Measurements from ENCODE around the gene NUP210. TPM values are rescaled to one million over a fixed set of nuclear protein-coding genes. Genes with fewer than 3 reads are reported as not detected.

Gene NUP210
- total and polyA plus RNA-seq, 2 donors (not counting 3 experiments of a cell fraction or from before 2014, with no cell fraction given) = 0.14 to 0.84 TPM

- no peak overlapping the region for H3K27ac ChIP-seq (ENCODE audit: insufficient read depth, low read depth, low read length)
- H3K4me1 ChIP-seq (ENCODE audit: control insufficient read depth, extremely low read depth, insufficient read depth, low read length) = no peaks in the 10 kb centered on the region
- no peaks in the 10 kb centered on the region for H3K36me3 ChIP-seq (ENCODE audit: control insufficient read depth in 2 of 2, extremely low read depth in 1 of 2, insufficient read depth in 2 of 2, low read length in 2 of 2)
- intact Hi-C loops (cut with micrococcal nuclease) = no loop called here
- no peak for TF ChIP-seq GATA2 (IDR thresholded peaks at IDR 0.05; ENCODE audit: insufficient read depth, insufficient read length, low read depth, low read length)
- no peak for TF ChIP-seq MAX (IDR thresholded peaks at IDR 0.05; ENCODE audit: insufficient read depth, insufficient read length)
- no peak for TF ChIP-seq EZH2 (IDR thresholded peaks at IDR 0.05; ENCODE audit: borderline replicate concordance, low read depth, low read length, severe bottlenecking)
- no peak for TF ChIP-seq FOS (IDR thresholded peaks at IDR 0.05; ENCODE audit: borderline replicate concordance, insufficient read depth, low read length)
- no peak for TF ChIP-seq MYC (IDR thresholded peaks at IDR 0.05; ENCODE audit: low read depth, low read length)
- TF ChIP-seq JUN (IDR thresholded peaks at IDR 0.05; ENCODE audit: borderline replicate concordance, insufficient read depth, insufficient read length, low read depth) = no peak
- no peak for TF ChIP-seq CTCF (IDR thresholded peaks at IDR 0.05; ENCODE audit: extremely low read depth in 1 of 2, insufficient read depth in 1 of 2, low read depth in 1 of 2, low read length in 2 of 2)
- no peaks in the 10 kb centered on the region for H4K20me1 ChIP-seq (replicated peaks; ENCODE audit: control insufficient read depth, extremely low read depth, insufficient read depth, low read length)
- POLR2A ChIA-PET = no interaction called here
- peaks cover 19 to 25% of the 10 kb centered on the region in 2 experiments for H3K27me3 ChIP-seq (ENCODE audit: control insufficient read depth in 2 of 2, insufficient read depth in 2 of 2, low read length in 2 of 2)
- no peak for FAIRE-seq
- dilution Hi-C loops (cut with MboI; ENCODE audit: extremely low pct_ligation_motif_present, low sequenced_read_pairs) = no loop called here
- no peak overlapping the region for H3K9ac ChIP-seq (replicated peaks; ENCODE audit: extremely low read depth, insufficient read depth, low read length)
- peaks cover 2% of the 10 kb centered on the region for H3K9me3 ChIP-seq (replicated peaks; ENCODE audit: control insufficient read depth, insufficient read depth, low read length)
- CTCF ChIA-PET = no interaction called here
- H3K4me2 ChIP-seq (ENCODE audit: insufficient read depth, low read length) = no peak overlapping the region
- H3K4me3 ChIP-seq (replicated peaks in 1 of 3; ENCODE audit: insufficient read depth in 1 of 3, low read depth in 1 of 3, low read length in 3 of 3) = no peak overlapping the region
- DNase-seq (ENCODE audit: low read depth, low spot score) = no peak
- H3K79me2 ChIP-seq (ENCODE audit: control insufficient read depth, insufficient read depth, low read length) = no peaks in the 10 kb centered on the region
- BruUV-seq (replicated peaks) = no TSS peak
- no peaks in the 10 kb centered on the region for H3K9me1 ChIP-seq (replicated peaks; ENCODE audit: control insufficient read depth, extremely low read depth, insufficient read depth, low read length)
- no peak overlapping the region for H2AFZ ChIP-seq (ENCODE audit: low read depth, low read length)
Observed at GRCh38 chr3:13280811-13281506, 139.2 kb downstream of the NUP210 start.

All from endothelial cell of umbilical vein (primary cell).